GM06990 (cell line): ENCODE data around the gene TMX3.

Source experiments
- DNase-seq: peaks from one replicate; pipeline ENCODE4 v3.0.0-alpha.2; 2011; ENCODE audit not compliant: insufficient read length; ENCODE audit errors: extremely low read depth
- H3K27me3 ChIP-seq: replicated peaks from 2 replicates; pipeline ENCODE4 v1.6.0; 2011; ENCODE audit warnings: low read length; ENCODE audit not compliant: control insufficient read depth, insufficient read depth
- H3K36me3 ChIP-seq: 2 replicates; pipeline ENCODE4 v1.5.1; 2011; ENCODE audit warnings: low read length; ENCODE audit not compliant: control insufficient read depth, insufficient read depth
- H3K4me3 ChIP-seq: replicated peaks from 2 replicates; pipeline ENCODE4 v1.5.1; 2011; ENCODE audit warnings: low read depth, mild to moderate bottlenecking, control low read depth, low read length
- TF ChIP-seq, protein P1 (sequence below): IDR thresholded peaks from 2 replicates; pipeline ENCODE4 v1.5.1; 2011; ENCODE audit warnings: low read length, control low read depth, mild to moderate bottlenecking, inconsistent platforms; ENCODE audit not compliant: insufficient read depth, poor library complexity, severe bottlenecking

TMX3 gene

DNA sequence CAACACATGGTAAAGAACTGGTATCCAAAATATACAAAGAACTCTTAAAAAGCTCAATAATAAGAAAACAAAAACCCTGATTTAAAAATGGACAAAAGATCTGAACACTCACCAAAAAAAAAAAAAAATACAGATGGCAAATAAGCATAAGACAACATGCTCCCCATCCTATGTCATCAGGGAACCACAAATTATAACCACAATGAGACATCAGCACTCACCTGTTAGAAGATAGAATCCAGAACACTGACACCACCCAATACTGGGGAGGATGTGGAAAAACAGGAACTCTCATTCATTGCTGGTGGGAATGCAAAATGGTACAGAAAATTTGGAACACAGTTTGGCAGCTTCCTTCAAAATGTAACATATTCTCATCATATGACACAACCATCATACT, 66.7 kb downstream of the TMX3 start:
- DNase-seq = no peak
- TF ChIP-seq, protein P1, sequence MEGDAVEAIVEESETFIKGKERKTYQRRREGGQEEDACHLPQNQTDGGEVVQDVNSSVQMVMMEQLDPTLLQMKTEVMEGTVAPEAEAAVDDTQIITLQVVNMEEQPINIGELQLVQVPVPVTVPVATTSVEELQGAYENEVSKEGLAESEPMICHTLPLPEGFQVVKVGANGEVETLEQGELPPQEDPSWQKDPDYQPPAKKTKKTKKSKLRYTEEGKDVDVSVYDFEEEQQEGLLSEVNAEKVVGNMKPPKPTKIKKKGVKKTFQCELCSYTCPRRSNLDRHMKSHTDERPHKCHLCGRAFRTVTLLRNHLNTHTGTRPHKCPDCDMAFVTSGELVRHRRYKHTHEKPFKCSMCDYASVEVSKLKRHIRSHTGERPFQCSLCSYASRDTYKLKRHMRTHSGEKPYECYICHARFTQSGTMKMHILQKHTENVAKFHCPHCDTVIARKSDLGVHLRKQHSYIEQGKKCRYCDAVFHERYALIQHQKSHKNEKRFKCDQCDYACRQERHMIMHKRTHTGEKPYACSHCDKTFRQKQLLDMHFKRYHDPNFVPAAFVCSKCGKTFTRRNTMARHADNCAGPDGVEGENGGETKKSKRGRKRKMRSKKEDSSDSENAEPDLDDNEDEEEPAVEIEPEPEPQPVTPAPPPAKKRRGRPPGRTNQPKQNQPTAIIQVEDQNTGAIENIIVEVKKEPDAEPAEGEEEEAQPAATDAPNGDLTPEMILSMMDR = no peak
- Histone ChIP-seq H3K4me3 (no peak overlapping the region), H3K27me3 (no peaks in the 10 kb centered on the region), H3K36me3 (no peaks in the 10 kb centered on the region)

DNA sequence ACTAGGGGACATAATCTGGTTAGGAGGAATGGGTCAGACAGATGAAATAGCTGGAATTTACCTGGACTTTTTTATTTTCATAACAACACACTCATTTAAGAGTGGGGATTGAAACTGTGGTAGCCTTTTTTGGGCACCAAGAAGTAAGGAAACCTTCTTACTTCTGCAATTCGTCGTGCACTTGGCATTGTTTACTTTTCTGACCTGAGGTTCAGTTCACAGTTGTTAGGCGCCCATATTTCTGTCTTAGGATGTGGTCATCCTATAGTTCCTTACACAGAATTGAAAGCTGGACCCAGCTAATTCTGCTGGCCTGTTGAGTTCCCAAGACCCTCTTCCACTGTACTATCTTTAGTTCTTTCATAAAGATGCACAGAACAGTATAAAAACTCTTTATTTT, 72.9 kb downstream of the TMX3 start:
- Histone ChIP-seq H3K27me3 (no peaks in the 10 kb centered on the region), H3K36me3 (no peaks in the 10 kb centered on the region), H3K4me3 (no peak overlapping the region)
- TF ChIP-seq, protein P1 = no peak
- no peak for DNase-seq

DNA sequence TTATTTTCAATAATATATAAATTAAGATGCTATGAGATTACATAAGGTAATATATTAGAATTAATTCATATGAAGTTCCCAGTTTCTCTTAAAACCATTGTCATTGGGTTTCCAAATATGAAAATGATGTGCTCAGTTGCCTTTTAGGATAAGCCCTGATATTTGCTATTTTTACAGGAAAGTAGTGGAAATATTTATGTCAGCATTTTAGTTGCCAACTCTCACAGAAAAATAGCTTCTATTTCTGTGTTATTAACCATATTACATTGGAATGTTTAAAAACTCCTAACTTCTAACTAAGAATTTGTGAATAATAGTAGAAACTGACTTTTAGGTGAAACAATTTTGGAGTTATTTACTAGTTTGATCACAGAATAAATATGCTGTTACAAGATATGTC, 74.0 kb downstream of the TMX3 start:
- TF ChIP-seq, protein P1 = no peak
- no peaks in the 10 kb centered on the region for H3K27me3 ChIP-seq
- no peak overlapping the region for H3K4me3 ChIP-seq
- DNase-seq = no peak
- no peaks in the 10 kb centered on the region for H3K36me3 ChIP-seq

DNA sequence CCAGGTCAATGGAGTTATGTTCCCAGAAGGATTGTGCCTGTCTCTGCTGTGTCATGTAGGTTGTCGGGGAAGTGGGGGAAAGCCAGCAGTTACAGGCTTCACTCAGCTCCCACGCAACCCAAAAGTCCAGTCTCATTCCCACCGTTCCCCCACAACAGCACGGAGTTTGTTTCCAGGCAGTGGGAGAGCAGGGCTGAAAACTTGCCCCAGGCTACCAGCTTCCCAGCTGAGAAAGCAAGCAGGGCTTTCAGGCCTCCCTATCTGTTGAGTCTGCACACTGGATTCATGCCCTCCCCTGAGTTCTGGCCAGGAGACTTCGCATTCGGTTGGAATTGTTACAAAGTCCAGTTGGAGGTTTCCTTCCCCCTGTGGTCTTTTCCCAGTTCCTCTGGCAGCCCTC, 76.3 kb downstream of the TMX3 start:
- no peaks in the 10 kb centered on the region for H3K36me3 ChIP-seq
- H3K4me3 ChIP-seq = no peak overlapping the region
- H3K27me3 ChIP-seq = no peaks in the 10 kb centered on the region
- TF ChIP-seq, protein P1 = no peak
- DNase-seq = no peak

DNA sequence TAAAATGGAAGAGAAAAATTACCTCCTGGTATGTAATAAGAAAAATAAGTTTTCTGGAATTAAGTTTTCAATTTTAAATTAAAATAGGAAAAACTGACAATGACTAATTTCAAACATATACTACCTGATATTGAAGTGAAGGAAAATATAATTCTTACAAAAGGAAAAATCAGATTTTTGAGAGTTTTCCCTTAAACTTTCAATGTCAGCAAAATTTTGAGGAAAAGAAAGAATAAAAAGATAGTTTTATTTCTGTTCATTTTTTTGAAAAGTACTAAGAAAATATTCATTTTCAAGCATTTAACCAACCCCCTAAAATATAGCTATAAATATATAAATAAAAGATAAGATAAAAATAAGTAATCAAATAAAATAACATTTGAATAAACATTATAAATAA, 87.1 kb downstream of the TMX3 start:
- Histone ChIP-seq H3K4me3 (no peak overlapping the region), H3K27me3 (no peaks in the 10 kb centered on the region), H3K36me3 (no peaks in the 10 kb centered on the region)
- TF ChIP-seq, protein P1 = no peak
- no peak for DNase-seq
